Adrenal gland (tissue), 5 donors: Measurements from ENCODE around the gene SDK2.

Experiments used
- POLR2A ChIP-seq, 2 donors: fragments of 450-650 bp; IDR thresholded peaks; one replicate each; pipeline ENCODE4 v1.6.1; 2017; ENCODE audit warnings: antibody characterized with exemption in 2 of 2, mild to moderate bottlenecking in 2 of 2, moderate library complexity in 1 of 2
- TF ChIP-seq, protein P1 (sequence below), 6 experiments: fragments of 450-650 bp in 4 of 6; fragments of 200-600 bp in 2 of 6; sonication (generic) in 1 of 6; IDR thresholded peaks; 1 replicate in 5 of 6; 2 replicates in 1 of 6; pipeline versions ENCODE4 v1.5.1 to v1.8.0; 2016 to 2021; ENCODE audit warnings: antibody characterized with exemption in 6 of 6, mild to moderate bottlenecking in 2 of 6, moderate library complexity in 1 of 6
- donor health status: DM: no; HTN: no; CAD: no.

DNA sequence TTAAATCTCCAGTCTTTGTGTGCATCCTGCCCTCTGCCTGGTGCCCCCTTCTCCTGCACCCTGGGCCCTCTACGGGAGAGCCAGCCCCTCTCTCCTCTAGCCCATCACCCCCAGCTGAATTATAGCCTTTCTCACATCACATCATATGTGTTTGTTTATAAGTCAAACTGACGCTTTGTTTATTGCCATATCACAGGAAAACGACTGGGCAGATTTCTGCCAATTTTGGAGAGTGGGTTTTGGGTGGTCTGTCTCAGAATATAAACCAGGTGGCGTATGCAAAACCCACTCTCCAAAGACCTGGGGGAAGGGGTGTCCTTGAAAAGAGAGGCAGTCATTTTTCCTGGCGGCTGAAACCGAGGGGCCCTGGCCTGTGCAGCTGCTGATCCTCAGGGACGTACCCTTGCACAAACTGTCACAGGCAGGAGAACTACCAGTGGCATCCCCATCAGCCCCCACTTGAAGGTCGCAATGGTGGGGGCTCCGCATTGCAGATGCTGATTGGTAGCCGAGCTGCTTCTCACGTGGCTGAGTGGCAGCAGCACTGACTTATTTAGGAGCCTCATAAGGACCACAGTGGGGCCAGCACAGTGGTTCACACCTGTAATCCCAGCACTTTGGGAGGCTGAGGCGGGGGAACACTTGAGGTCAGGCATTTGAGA, 297.6 kb downstream of the SDK2 start:
- no peak for TF ChIP-seq POLR2A (IDR thresholded peaks at IDR 0.05)
- TF ChIP-seq, protein P1, sequence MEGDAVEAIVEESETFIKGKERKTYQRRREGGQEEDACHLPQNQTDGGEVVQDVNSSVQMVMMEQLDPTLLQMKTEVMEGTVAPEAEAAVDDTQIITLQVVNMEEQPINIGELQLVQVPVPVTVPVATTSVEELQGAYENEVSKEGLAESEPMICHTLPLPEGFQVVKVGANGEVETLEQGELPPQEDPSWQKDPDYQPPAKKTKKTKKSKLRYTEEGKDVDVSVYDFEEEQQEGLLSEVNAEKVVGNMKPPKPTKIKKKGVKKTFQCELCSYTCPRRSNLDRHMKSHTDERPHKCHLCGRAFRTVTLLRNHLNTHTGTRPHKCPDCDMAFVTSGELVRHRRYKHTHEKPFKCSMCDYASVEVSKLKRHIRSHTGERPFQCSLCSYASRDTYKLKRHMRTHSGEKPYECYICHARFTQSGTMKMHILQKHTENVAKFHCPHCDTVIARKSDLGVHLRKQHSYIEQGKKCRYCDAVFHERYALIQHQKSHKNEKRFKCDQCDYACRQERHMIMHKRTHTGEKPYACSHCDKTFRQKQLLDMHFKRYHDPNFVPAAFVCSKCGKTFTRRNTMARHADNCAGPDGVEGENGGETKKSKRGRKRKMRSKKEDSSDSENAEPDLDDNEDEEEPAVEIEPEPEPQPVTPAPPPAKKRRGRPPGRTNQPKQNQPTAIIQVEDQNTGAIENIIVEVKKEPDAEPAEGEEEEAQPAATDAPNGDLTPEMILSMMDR (IDR thresholded peaks at IDR 0.05): no peak
